AG04450 (cell line): ENCODE measurements around the gene LRRK1. TPM values are rescaled to one million over a fixed set of nuclear protein-coding genes. Genes with fewer than 3 reads are reported as not detected.
A peak's percentile ranks its signal among the peaks of the same experiment; 100 is the strongest.

ENCODE experiments used
- CTCF ChIA-PET: fragments of 300-600, 350-600 bp; formaldehyde crosslinking; extraction: SDS; loops from one replicate; lab custom pipeline; 2022; ENCODE audit warnings: antibody characterized with exemption, inconsistent platforms; lab: Charles Lee
- POLR2A ChIA-PET: fragments of 350-600 bp; formaldehyde crosslinking; extraction: SDS; loops from one replicate; lab custom pipeline; 2021; ENCODE audit warnings: antibody characterized with exemption, inconsistent platforms; lab: Yijun Ruan, JAX
- DNase-seq: peaks from one replicate; pipeline ENCODE4 v3.0.0-alpha.2; 2011; ENCODE audit warnings: low read depth, low spot score
- H3K27ac ChIP-seq: one replicate; pipeline ENCODE4 v1.5.1; 2012; ENCODE audit warnings: low read depth, low read length, control low read depth
- H3K27me3 ChIP-seq: one replicate; pipeline ENCODE4 v1.6.0; 2012; ENCODE audit warnings: low read length; ENCODE audit not compliant: control insufficient read depth, insufficient read depth
- H3K4me3 ChIP-seq: 2 replicates; pipeline ENCODE4 v1.5.1; 2011; ENCODE audit warnings: mild to moderate bottlenecking, low read depth, low read length, control low read depth
- H3K9me3 ChIP-seq: 2 replicates; pipeline ENCODE4 v1.5.1; 2012; ENCODE audit warnings: low read length; ENCODE audit not compliant: control insufficient read depth, insufficient read depth
- CTCF ChIP-seq: IDR thresholded peaks from 2 replicates; pipeline ENCODE4 v1.5.1; 2011; ENCODE audit warnings: low read depth, low read length, control low read depth, inconsistent platforms
- polyA plus RNA-seq: library from polyadenylated mRNA; depleted of rRNA; stranded (reverse); fragments of >200 nt; gene quantifications from 2 replicates; pipeline ENCODE4 v1.2.3, GENCODE V29; 2011

LRRK1 gene
- polyA plus RNA-seq, 1 experiment, result 5.6 TPM

GRCh38 chr15:100877551-100877950 lies 41.6 kb upstream of the LRRK1 start:
- DNase-seq, result no peak
- Histone ChIP-seq H3K27me3 (peaks cover 19% of the 10 kb centered on the region), H3K9me3 (peaks cover 9% of the 10 kb centered on the region; the same call in 1 of the 2 replicates), H3K4me3 (no peak overlapping the region), H3K27ac (no peak overlapping the region)
- no peak for TF ChIP-seq CTCF
- POLR2A ChIA-PET, result no interaction called here
- CTCF ChIA-PET, result interaction anchor here (6.2 kb wide), 1 partner anchor 130 kb away, joined by 45 read pairs; no protein-coding TSS in a partner anchor

- Histone ChIP-seq H3K9me3 (peaks cover 9% of the 10 kb centered on the region; the same call in 1 of the 2 replicates), H3K27ac (no peak overlapping the region), H3K27me3 (peaks cover 22% of the 10 kb centered on the region), H3K4me3 (no peak overlapping the region)
- POLR2A ChIA-PET, result no interaction called here
- TF ChIP-seq CTCF, result no peak
- no peak for DNase-seq
- CTCF ChIA-PET, result interaction anchor here (6.2 kb wide), 1 partner anchor 130 kb away, joined by 45 read pairs; no protein-coding TSS in a partner anchor
Observed at GRCh38 chr15:100878130-100878529, 41.0 kb upstream of the LRRK1 start.

- DNase-seq, result no peak
- Histone ChIP-seq H3K9me3 (peaks cover 9% of the 10 kb centered on the region; the same call in 1 of the 2 replicates), H3K4me3 (peak overlapping the region; percentile 58; the same call in 1 of the 2 replicates), H3K27ac (no peak overlapping the region), H3K27me3 (peaks cover 27% of the 10 kb centered on the region)
- ChIA-PET POLR2A (no interaction called here), CTCF (interaction anchor here (6.2 kb wide), 1 partner anchor 129 kb away, joined by 45 read pairs; no protein-coding TSS in a partner anchor)
- TF ChIP-seq CTCF, result no peak
Observed at GRCh38 chr15:100878648-100879047, 40.5 kb upstream of the LRRK1 start.

- CTCF ChIA-PET, result interaction anchor here (6.2 kb wide), 1 partner anchor 129 kb away, joined by 45 read pairs; no protein-coding TSS in a partner anchor
- DNase-seq, result no peak
- Histone ChIP-seq H3K27ac (no peak overlapping the region), H3K9me3 (peaks cover 9% of the 10 kb centered on the region; the same call in 1 of the 2 replicates), H3K4me3 (peak overlapping the region; percentile 58; the same call in 1 of the 2 replicates), H3K27me3 (peaks cover 29% of the 10 kb centered on the region)
- POLR2A ChIA-PET, result no interaction called here
- TF ChIP-seq CTCF, result no peak
Observed at GRCh38 chr15:100879061-100879463, 40.1 kb upstream of the LRRK1 start.

GRCh38 chr15:100879464-100880138 lies 39.6 kb upstream of the LRRK1 start, which contains the start of gene ALDH1A3:
TSS of gene ALDH1A3 (plus strand) at chr15:100879831. CDS start at chr15:100879908, 77 bp downstream.
- no peak for TF ChIP-seq CTCF
- DNase-seq, result peak; percentile 16
- peak within 1 kb of the TSS; percentile 58 for H3K4me3 ChIP-seq
- ChIA-PET CTCF (interaction anchor here (6.2 kb wide), 1 partner anchor 128 kb away, joined by 45 read pairs; no protein-coding TSS in a partner anchor), POLR2A (interaction anchor here (0.9 kb wide), 1 partner anchor 158 kb away, joined by 3 read pairs; no protein-coding TSS in a partner anchor)
- H3K9me3 ChIP-seq, result peaks cover 9% of the 10 kb centered on the region; the same call in 1 of the 2 replicates
- H3K27me3 ChIP-seq, result peaks cover 30% of the 10 kb centered on the region
- H3K27ac ChIP-seq, result no peak within 1 kb of the TSS
